HCEC 1CT (cell line): ENCODE measurements around the gene SNX1.
"Not testable (repeated sequence)": the region's sequence is repeated elsewhere in the genome, so short reads cannot be mapped to it uniquely, and the experiment has no call there.

Source experiments
- DNase-seq: peaks from one replicate; pipeline ENCODE4 v3.0.0-alpha.2; 2017

Gene SNX1

GRCh38 chr15:64082757-64083156 is 13.0 kb upstream of the SNX1 start:
- no peak for DNase-seq

GRCh38 chr15:64089543-64090280 is 6.1 kb upstream of the SNX1 start:
- no peak for DNase-seq

GRCh38 chr15:64090527-64090926 is 5.3 kb upstream of the SNX1 start:
- no peak for DNase-seq

- no peak for DNase-seq
Measured at GRCh38 chr15:64092075-64092820, 3.5 kb upstream of the SNX1 start.

- DNase-seq, result peak; percentile 37
Measured at GRCh38 chr15:64092864-64093626, 2.7 kb upstream of the SNX1 start.

GRCh38 chr15:64093627-64094417 is 2.0 kb upstream of the SNX1 start, which contains the start of gene CIAO2A:
CIAO2A (minus strand) TSS chr15:64093838; CDS start chr15:64093768, 70 bp downstream.
- DNase-seq, result peak; percentile 99

GRCh38 chr15:64095431-64095794 is 369 bp upstream of the SNX1 start:
- no peak for DNase-seq

- peak; percentile 25 for DNase-seq
Measured at GRCh38 chr15:64096668-64097384, 1.0 kb downstream of the SNX1 start.

GRCh38 chr15:64099379-64099778 is 3.6 kb downstream of the SNX1 start:
- DNase-seq, result no peak

GRCh38 chr15:64100958-64101357 is 5.2 kb downstream of the SNX1 start:
- DNase-seq, result no peak

- DNase-seq, result no peak
Measured at GRCh38 chr15:64102497-64102896, 6.7 kb downstream of the SNX1 start.

GRCh38 chr15:64105113-64105704 is 9.4 kb downstream of the SNX1 start:
- peak; percentile 60 for DNase-seq

GRCh38 chr15:64107337-64107736 is 11.6 kb downstream of the SNX1 start:
- DNase-seq, result no peak

GRCh38 chr15:64110108-64110701 is 14.4 kb downstream of the SNX1 start:
- DNase-seq, result not testable (repeated sequence)

GRCh38 chr15:64110950-64111678 is 15.3 kb downstream of the SNX1 start:
- no peak for DNase-seq

- DNase-seq, result no peak
Measured at GRCh38 chr15:64111679-64112050, 15.9 kb downstream of the SNX1 start.

GRCh38 chr15:64112073-64112772 is 16.4 kb downstream of the SNX1 start:
- DNase-seq, result no peak

GRCh38 chr15:64112904-64113303 is 17.1 kb downstream of the SNX1 start:
- no peak for DNase-seq

GRCh38 chr15:64117759-64118487 is 22.1 kb downstream of the SNX1 start:
- no peak for DNase-seq
